Prostate gland (tissue), 2 donors: Measurements from ENCODE around the gene PDHB. TPM values are rescaled to one million over a fixed set of nuclear protein-coding genes. Genes with fewer than 3 reads are reported as not detected.

ENCODE experiments used
- DNase-seq: peaks from one replicate; pipeline ENCODE4 v3.0.0-alpha.2; 2019; ENCODE audit warnings: low spot score
- H3K27ac ChIP-seq, 2 donors: fragments of 200-600 bp; sonication (generic); 2 replicates each; pipeline ENCODE4 v1.5.1; 2017 to 2019
- H3K27me3 ChIP-seq: fragments of 200-600 bp; sonication (generic); replicated peaks from 2 replicates; pipeline ENCODE4 v1.5.1; 2019; ENCODE audit not compliant: insufficient read depth
- H3K36me3 ChIP-seq, 2 donors: fragments of 200-600 bp; sonication (generic); 1 replicate in 1 of 2; 2 replicates in 1 of 2; pipeline versions ENCODE4 v1.5.1 to v1.8.1; 2017 to 2019
- H3K4me1 ChIP-seq: fragments of 200-600 bp; sonication (generic); replicated peaks from 2 replicates; pipeline ENCODE4 v1.5.1; 2019
- H3K4me3 ChIP-seq, 2 donors: fragments of 200-600 bp; sonication (generic); 2 replicates each; pipeline ENCODE4 v1.5.1; 2017 to 2019
- H3K9me3 ChIP-seq: fragments of 200-600 bp; sonication (generic); 2 replicates; pipeline ENCODE4 v1.5.1; 2017
- CTCF ChIP-seq, 4 experiments: fragments of 200-600 bp in 2 of 4; fragments of 450-650 bp in 2 of 4; sonication (generic) in 2 of 4; IDR thresholded peaks; 1 replicate in 3 of 4; 2 replicates in 1 of 4; pipeline ENCODE4 v1.5.1; 2016 to 2019; ENCODE audit warnings: antibody characterized with exemption in 4 of 4, mild to moderate bottlenecking in 2 of 4, moderate library complexity in 2 of 4
- POLR2A ChIP-seq: fragments of 450-650 bp; IDR thresholded peaks from one replicate; pipeline ENCODE4 v1.6.1; 2016; ENCODE audit warnings: antibody characterized with exemption, mild to moderate bottlenecking
- POLR2AphosphoS5 ChIP-seq: sonication (generic); formaldehyde crosslinking; IDR thresholded peaks from one replicate; pipeline ENCODE4 v1.6.1; 2017; ENCODE audit warnings: antibody characterized with exemption
- WGBS: methylation state at CpG from one replicate; pipeline ENCODE4 v1.1.5; 2018; 5-methylcytosine and 5-hydroxymethylcytosine counted together
- intact Hi-C: fragments of 100-400 bp; cut with DNase I; formaldehyde crosslinking; loops from one replicate; pipeline ENCODE4 v1.14.2; 2022
- total RNA-seq, 2 donors: library from RNA; depleted of rRNA; stranded (reverse); fragments of >200 nt; gene quantifications; one replicate each; pipeline ENCODE4 v1.1.0, GENCODE V29; 2016

PDHB gene
- total RNA-seq, 2 donors from 2014 or later = 69.6 to 129 TPM

DNA sequence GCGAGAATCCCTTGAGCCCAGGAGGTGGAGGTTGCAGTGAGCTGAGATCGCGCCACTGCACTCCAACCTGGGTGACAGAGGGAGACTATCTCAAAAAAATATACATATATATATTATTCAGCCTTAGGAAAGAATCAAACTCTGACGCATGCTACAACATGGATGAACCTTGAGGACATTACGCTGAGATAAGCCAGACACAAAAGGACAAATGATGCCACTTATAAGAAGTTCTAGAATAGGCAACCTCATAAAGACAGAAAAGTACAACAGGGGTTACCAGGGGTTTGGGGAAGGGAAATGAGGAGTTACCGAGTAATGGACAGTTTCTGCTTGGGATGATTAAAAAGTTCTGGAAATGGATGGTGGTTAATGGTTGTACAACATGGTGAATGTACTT, 727 bp downstream of the PDHB start:
- H3K4me1 ChIP-seq = peaks cover 5% of the 10 kb centered on the region
- H3K27ac ChIP-seq = peak overlapping the region; percentile 88 to 93
- TF ChIP-seq POLR2AphosphoS5 (no peak), POLR2A (no peak), CTCF (IDR thresholded peaks at IDR 0.05) (no peak)
- no peaks in the 10 kb centered on the region for H3K9me3 ChIP-seq
- WGBS = 64% methylated on average over 6 of the region's 6 CpGs
- intact Hi-C loops = loop anchor here (10.0 kb wide), 1 partner anchor 192 kb away; no protein-coding TSS in a partner anchor
- H3K27me3 ChIP-seq = no peaks in the 10 kb centered on the region
- peaks cover 0 to 12% of the 10 kb centered on the region in 2 donors for H3K36me3 ChIP-seq
- H3K4me3 ChIP-seq = peak overlapping the region; percentile 68 to 82
- no peak for DNase-seq

DNA sequence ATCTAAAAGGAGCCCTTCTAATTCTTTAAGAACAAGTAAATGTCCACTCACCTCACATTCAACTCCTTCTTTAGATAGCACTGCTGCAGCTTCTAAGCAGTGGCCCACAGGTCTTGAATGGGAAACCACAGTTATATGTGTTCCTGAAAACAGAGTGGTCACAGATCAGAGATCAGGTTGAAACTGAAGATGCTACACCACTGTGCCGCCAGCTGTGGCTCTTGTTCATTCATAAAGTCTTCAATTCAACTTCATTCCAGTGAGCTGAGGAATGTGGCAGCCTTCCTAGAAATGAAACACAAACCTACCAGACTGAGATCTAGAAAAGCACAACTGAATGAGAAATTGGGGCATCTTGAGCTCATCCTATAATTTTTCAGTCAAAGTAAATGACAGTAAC, 4.0 kb downstream of the PDHB start:
- H3K4me1 ChIP-seq = peaks cover 5% of the 10 kb centered on the region
- no peaks in the 10 kb centered on the region for H3K9me3 ChIP-seq
- H3K36me3 ChIP-seq = peaks cover 0 to 12% of the 10 kb centered on the region in 2 donors
- WGBS = 0% methylated on average over 1 of the region's 1 CpG
- H3K27ac ChIP-seq = peak overlapping the region in 1 of 2 donors; percentile 67
- intact Hi-C loops = loop anchor here (10.0 kb wide), 1 partner anchor 195 kb away; no protein-coding TSS in a partner anchor
- no peak overlapping the region for H3K4me3 ChIP-seq
- TF ChIP-seq POLR2A (no peak), POLR2AphosphoS5 (no peak), CTCF (IDR thresholded peaks at IDR 0.05) (no peak)
- DNase-seq = no peak
- no peaks in the 10 kb centered on the region for H3K27me3 ChIP-seq

GRCh38 chr3:58427661-58428361, 5.8 kb downstream of the PDHB start:
- H3K36me3 ChIP-seq = peaks cover 0 to 12% of the 10 kb centered on the region in 2 donors
- WGBS = 40% methylated on average over 7 of the region's 7 CpGs

GRCh38 chr3:58425782-58426181, 7.8 kb downstream of the PDHB start:
- peaks cover 5% of the 10 kb centered on the region for H3K4me1 ChIP-seq
- intact Hi-C loops = no loop called here
- H3K27ac ChIP-seq = no peak overlapping the region

More at GRCh38 chr3:58427661-58428361, 5.8 kb downstream of the PDHB start:
- Histone ChIP-seq H3K4me3 (no peak overlapping the region), H3K9me3 (no peaks in the 10 kb centered on the region), H3K27ac (peak overlapping the region in 1 of 2 donors; percentile 67), H3K4me1 (peaks cover 5% of the 10 kb centered on the region), H3K27me3 (no peaks in the 10 kb centered on the region)
- no peak for TF ChIP-seq CTCF (IDR thresholded peaks at IDR 0.05)
- no peak for TF ChIP-seq POLR2AphosphoS5
- no peak for TF ChIP-seq POLR2A
- no peak for DNase-seq
- intact Hi-C loops = no loop called here

More at GRCh38 chr3:58425782-58426181, 7.8 kb downstream of the PDHB start:
- H3K9me3 ChIP-seq = no peaks in the 10 kb centered on the region
- no peaks in the 10 kb centered on the region for H3K27me3 ChIP-seq
- no peak for TF ChIP-seq POLR2A
- TF ChIP-seq CTCF (IDR thresholded peaks at IDR 0.05) = no peak
- TF ChIP-seq POLR2AphosphoS5 = no peak
- no peak overlapping the region for H3K4me3 ChIP-seq
- no peak for DNase-seq
- peaks cover 0 to 6% of the 10 kb centered on the region in 2 donors for H3K36me3 ChIP-seq
- WGBS = 66% methylated on average over 2 of the region's 2 CpGs
